Osteocyte (in vitro differentiated cells): ENCODE results near the gene CAMK2N2. TPM values are rescaled to one million over a fixed set of nuclear protein-coding genes. Genes with fewer than 3 reads are reported as not detected.

Source experiments
- DNase-seq: peaks from one replicate; pipeline ENCODE4 v3.0.0; 2021; ENCODE audit warnings: mixed read lengths; ENCODE audit not compliant: unreplicated experiment; ENCODE audit errors: extremely low spot score
- H3K27ac Mint-ChIP-seq: one replicate; pipeline ENCODE4 v1.8.0; 2021; ENCODE audit warnings: mild to moderate bottlenecking, mixed read lengths; ENCODE audit not compliant: unreplicated experiment
- H3K27me3 Mint-ChIP-seq: one replicate; pipeline ENCODE4 v1.8.0; 2021; ENCODE audit warnings: mixed read lengths; ENCODE audit not compliant: unreplicated experiment
- H3K36me3 Mint-ChIP-seq: one replicate; pipeline ENCODE4 v1.8.0; 2021; ENCODE audit warnings: mixed read lengths; ENCODE audit not compliant: unreplicated experiment
- H3K4me1 Mint-ChIP-seq: one replicate; pipeline ENCODE4 v1.8.0; 2021; ENCODE audit warnings: mixed read lengths; ENCODE audit not compliant: unreplicated experiment
- H3K4me3 Mint-ChIP-seq: one replicate; pipeline ENCODE4 v1.8.0; 2021; ENCODE audit warnings: mild to moderate bottlenecking, moderate library complexity, mixed read lengths; ENCODE audit not compliant: unreplicated experiment
- H3K9me3 Mint-ChIP-seq: one replicate; pipeline ENCODE4 v1.8.0; 2021; ENCODE audit warnings: mixed read lengths; ENCODE audit not compliant: unreplicated experiment
- total RNA-seq: library from RNA; stranded (reverse); gene quantifications from 2 replicates; pipeline ENCODE4 v1.2.1, GENCODE V29; 2021
- TF ChIP-seq, protein P1 (sequence below): fragments of 200-600 bp; sonication (generic); IDR thresholded peaks from 2 replicates; pipeline ENCODE4 v1.5.0; 2021; ENCODE audit warnings: antibody characterized with exemption, mild to moderate bottlenecking, moderate library complexity

Gene CAMK2N2
- total RNA-seq, 1 donor from 2014 or later: 2.0 TPM

DNA sequence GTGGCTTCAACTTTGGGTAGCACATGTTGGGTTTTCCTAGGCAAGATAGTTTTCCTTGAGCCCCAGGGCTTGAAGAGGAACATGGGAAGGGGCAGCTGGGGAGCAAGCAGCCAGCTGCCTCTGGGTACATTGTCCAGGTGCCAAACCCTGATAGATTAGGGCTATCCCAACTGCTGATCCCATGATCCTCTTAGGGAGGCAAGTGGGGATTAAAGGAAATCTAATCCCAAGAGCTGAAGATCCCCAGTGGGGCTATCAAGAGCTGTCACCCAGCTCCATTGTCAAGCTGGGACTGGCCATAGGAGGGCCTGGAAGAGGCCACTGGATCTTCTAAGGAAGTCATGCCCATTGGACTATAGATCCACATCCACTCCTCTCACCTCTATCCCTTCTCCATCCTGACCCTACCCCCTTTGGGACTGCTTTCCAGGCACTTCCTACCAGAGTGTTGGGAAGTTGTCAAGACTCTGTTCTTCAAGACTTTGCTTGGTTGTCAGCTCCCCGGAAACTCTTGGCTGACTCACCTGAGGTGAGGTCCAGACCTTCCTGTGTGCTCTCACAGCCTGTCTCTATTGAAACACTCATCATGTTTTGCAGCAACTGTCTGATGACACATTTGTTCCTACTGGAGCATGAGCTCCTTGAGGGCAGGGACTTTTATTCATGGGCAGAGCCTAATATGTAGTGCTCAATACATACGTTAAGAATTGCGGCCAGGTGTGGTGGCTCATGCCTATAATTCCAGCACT, 5.9 kb downstream of the CAMK2N2 start:
- H3K27me3 Mint-ChIP-seq: peaks cover 5% of the 10 kb centered on the region
- H3K4me1 Mint-ChIP-seq: peaks cover 7% of the 10 kb centered on the region
- H3K9me3 Mint-ChIP-seq: no peaks in the 10 kb centered on the region
- no peak overlapping the region for H3K4me3 Mint-ChIP-seq
- H3K27ac Mint-ChIP-seq: no peak overlapping the region
- no peak for DNase-seq
- TF ChIP-seq, protein P1, sequence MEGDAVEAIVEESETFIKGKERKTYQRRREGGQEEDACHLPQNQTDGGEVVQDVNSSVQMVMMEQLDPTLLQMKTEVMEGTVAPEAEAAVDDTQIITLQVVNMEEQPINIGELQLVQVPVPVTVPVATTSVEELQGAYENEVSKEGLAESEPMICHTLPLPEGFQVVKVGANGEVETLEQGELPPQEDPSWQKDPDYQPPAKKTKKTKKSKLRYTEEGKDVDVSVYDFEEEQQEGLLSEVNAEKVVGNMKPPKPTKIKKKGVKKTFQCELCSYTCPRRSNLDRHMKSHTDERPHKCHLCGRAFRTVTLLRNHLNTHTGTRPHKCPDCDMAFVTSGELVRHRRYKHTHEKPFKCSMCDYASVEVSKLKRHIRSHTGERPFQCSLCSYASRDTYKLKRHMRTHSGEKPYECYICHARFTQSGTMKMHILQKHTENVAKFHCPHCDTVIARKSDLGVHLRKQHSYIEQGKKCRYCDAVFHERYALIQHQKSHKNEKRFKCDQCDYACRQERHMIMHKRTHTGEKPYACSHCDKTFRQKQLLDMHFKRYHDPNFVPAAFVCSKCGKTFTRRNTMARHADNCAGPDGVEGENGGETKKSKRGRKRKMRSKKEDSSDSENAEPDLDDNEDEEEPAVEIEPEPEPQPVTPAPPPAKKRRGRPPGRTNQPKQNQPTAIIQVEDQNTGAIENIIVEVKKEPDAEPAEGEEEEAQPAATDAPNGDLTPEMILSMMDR: no peak
- H3K36me3 Mint-ChIP-seq: peaks cover 10% of the 10 kb centered on the region

- TF ChIP-seq, protein P1: peak; percentile 95
- Mint-ChIP-seq H3K36me3 (peaks cover 5% of the 10 kb centered on the region), H3K4me1 (peaks cover 7% of the 10 kb centered on the region), H3K4me3 (peak overlapping the region; percentile 93), H3K9me3 (no peaks in the 10 kb centered on the region), H3K27me3 (no peaks in the 10 kb centered on the region), H3K27ac (peak overlapping the region; percentile 41)
- DNase-seq: peak; percentile 94
Observed at GRCh38 chr3:184250167-184250828, 11.1 kb downstream of the CAMK2N2 start.

DNA sequence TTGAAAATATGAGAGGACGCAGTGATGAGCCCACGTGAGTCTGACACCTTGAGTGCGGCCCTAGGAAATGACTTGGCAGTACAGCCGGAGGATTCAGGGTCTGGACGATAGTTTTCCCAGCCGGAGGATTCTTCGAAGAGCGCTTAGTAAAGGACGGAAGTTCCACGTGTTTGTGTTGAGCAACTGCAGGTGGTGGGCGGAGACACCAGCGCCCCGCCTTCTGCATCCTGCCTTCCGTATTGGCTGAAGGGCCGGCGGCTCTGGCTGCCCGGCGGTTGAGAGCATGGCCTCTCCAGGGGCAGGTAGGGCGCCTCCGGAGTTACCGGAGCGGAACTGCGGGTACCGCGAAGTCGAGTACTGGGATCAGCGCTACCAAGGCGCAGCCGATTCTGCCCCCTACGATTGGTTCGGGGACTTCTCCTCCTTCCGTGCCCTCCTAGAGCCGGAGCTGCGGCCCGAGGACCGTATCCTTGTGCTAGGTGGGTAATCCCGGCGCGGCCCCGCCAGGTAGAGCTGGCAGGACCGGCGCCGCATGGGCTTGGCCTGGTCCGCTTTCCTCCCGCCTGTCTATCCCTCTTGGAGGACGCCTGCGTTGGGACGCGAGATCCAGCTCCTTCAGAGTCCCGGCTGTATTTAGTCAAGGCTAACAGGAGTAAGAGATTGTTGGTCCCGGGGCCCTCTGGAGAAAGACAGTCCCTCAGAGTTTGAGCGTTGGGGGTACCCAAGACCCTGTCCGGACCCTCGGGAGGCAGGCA, 11.8 kb downstream of the CAMK2N2 start, which contains the start of gene EEF1AKMT4:
Gene EEF1AKMT4 (plus strand): TSS at position 261 of the 755 bp plus-strand sequence. CDS start 23 bp downstream, at position 284.
- H3K4me1 Mint-ChIP-seq: peaks cover 7% of the 10 kb centered on the region
- H3K9me3 Mint-ChIP-seq: no peaks in the 10 kb centered on the region
- DNase-seq: peak; percentile 98
- H3K36me3 Mint-ChIP-seq: peaks cover 12% of the 10 kb centered on the region
- H3K4me3 Mint-ChIP-seq: peak within 1 kb of the TSS; percentile 93
- H3K27me3 Mint-ChIP-seq: no peaks in the 10 kb centered on the region
- peak within 1 kb of the TSS; percentile 93 for H3K27ac Mint-ChIP-seq
- TF ChIP-seq, protein P1: peak; percentile 50

DNA sequence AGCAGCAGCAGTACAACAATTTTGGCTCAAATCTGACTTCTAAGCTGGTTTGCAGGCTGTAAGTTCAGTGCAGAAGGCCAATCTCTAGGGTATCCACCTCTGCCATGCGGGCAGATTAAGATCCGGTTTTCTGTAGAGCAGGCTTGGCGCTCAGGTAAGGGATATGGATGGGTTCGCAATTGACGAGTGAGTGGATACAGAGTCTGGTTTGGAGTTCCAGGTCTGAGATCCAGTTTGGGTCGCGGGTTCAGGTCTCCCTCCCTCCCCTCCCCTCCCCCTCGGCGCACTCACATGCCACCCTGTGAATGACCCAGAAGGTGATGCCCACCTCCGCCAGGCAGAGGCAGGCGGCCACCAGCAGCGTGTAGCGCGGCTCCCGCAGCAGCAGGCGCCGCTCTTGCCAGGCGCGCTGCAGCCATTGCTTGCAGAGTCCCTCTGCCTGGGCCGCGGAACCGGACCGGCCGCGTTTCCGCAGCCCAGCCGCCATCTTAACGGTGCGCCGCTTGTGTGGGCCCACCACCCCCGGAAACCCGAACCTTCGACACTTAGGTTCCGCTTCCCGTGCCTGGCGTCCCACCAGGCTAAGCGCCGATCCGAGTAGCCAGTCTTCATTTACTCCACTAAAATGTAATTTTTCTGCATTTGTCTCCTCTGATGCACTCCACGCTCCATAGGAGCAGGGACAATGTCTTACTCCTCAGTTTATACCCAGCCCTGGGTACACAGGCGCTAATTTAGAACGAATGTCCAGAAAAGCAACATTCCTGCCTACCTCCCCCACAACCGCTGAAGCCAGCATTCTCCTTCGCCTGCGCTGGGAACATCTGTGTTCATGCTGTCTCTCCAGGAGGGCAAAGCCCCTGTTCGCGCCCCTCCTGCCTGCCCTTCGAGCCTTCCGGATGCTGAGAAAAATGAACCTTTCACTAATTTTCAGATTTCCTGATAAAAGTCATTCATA, 12.6 kb downstream of the CAMK2N2 start, which contains the start of gene ALG3:
Gene ALG3 (minus strand): TSS at position 509 of the 958 bp plus-strand sequence. CDS start 22 bp downstream, at position 487.
- TF ChIP-seq, protein P1: no peak
- peak within 1 kb of the TSS; percentile 93 for H3K27ac Mint-ChIP-seq
- H3K27me3 Mint-ChIP-seq: no peaks in the 10 kb centered on the region
- H3K9me3 Mint-ChIP-seq: no peaks in the 10 kb centered on the region
- H3K4me3 Mint-ChIP-seq: peak within 1 kb of the TSS; percentile 93
- DNase-seq: peak; percentile 93
- H3K36me3 Mint-ChIP-seq: peaks cover 13% of the 10 kb centered on the region
- peaks cover 7% of the 10 kb centered on the region for H3K4me1 Mint-ChIP-seq
